Effector memory CD4-positive, alpha-beta T cell (primary cell): Measurements from ENCODE around the gene CIAO2A.
"Not testable (repeated sequence)": the region's sequence is repeated elsewhere in the genome, so short reads cannot be mapped to it uniquely, and the experiment has no call there.

Experiments
- DNase-seq, 3 donors: peaks; one replicate each; pipeline ENCODE4 v3.0.0-alpha.2; 2020
- H3K27ac ChIP-seq: 2 replicates; pipeline ENCODE4 v1.7.0; 2013; ENCODE audit warnings: mild to moderate bottlenecking, low read length, moderate library complexity; ENCODE audit not compliant: insufficient read depth, poor library complexity, severe bottlenecking
- H3K27me3 ChIP-seq: replicated peaks from 2 replicates; pipeline ENCODE4 v1.7.0; 2013; ENCODE audit warnings: mild to moderate bottlenecking, low read length; ENCODE audit not compliant: insufficient read depth, control insufficient read depth, poor library complexity, severe bottlenecking
- H3K36me3 ChIP-seq: 2 replicates; pipeline ENCODE4 v1.7.0; 2013; ENCODE audit warnings: mild to moderate bottlenecking, low read length, moderate library complexity; ENCODE audit not compliant: control insufficient read depth, insufficient read depth
- H3K4me1 ChIP-seq: 2 replicates; pipeline ENCODE4 v1.7.0; 2013; ENCODE audit warnings: low read length, mild to moderate bottlenecking; ENCODE audit not compliant: control insufficient read depth, insufficient read depth, poor library complexity, severe bottlenecking
- H3K4me3 ChIP-seq: 2 replicates; pipeline ENCODE4 v1.7.0; 2013; ENCODE audit warnings: low read length, low read depth, mild to moderate bottlenecking; ENCODE audit not compliant: insufficient read depth, poor library complexity, severe bottlenecking
- H3K9me3 ChIP-seq: 2 replicates; pipeline ENCODE4 v1.7.0; 2013; ENCODE audit warnings: mild to moderate bottlenecking, low read length, moderate library complexity; ENCODE audit not compliant: control insufficient read depth

CIAO2A gene

DNA sequence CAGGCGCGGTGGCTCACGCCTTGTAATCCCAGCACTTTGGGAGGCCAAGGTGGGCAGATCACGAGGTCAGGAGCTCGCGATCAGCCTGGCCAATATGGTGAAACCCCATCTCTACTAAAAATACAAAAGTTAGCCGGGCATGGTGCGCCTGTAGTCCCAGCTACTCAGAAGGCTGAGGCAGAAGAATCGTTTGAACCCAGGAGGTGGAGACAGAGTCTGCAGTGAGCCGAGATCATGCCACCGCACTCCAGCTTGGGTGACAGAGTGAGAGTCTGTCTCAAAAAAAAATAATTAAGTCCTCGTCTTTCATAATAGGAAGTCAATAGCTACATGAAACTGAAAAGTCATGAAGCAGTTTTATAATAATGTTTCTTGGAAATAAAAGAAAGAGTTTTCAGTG is 40.0 kb downstream of the CIAO2A start:
- DNase-seq, H3K27ac ChIP-seq, H3K4me1 ChIP-seq, H3K36me3 ChIP-seq, H3K27me3 ChIP-seq, H3K4me3 ChIP-seq, H3K9me3 ChIP-seq: not testable (repeated sequence)

DNA sequence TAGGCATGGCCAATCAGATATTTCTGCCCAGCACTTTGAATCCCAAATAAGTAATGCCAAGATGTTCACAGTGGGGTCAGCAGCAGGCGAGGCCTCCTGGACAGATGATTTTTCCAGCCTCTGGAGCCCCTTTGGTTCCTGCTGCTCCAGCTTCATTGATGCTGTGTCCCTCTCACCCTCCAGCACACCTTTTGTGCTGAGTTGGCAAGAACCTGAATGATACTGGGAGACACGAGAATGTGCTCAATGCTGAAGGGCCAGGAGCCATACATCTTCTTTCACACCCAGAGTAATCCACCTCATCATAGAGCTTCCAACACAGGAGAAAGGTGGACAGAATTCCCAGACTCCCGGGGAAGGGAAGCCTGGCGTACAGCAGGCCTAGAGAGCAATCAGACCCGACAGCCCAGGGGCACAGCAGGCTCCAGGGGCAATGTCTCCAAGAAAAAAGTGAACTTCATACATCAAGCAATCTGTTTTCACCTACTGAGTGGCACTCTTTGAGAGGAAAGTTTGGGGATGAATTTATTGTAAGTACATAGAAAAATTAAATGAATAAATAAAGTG is 40.6 kb downstream of the CIAO2A start:
- Histone ChIP-seq H3K27ac (no peak overlapping the region), H3K27me3 (no peaks in the 10 kb centered on the region), H3K4me1 (no peaks in the 10 kb centered on the region), H3K9me3 (no peaks in the 10 kb centered on the region), H3K36me3 (no peaks in the 10 kb centered on the region), H3K4me3 (no peak overlapping the region)
- no peak for DNase-seq

DNA sequence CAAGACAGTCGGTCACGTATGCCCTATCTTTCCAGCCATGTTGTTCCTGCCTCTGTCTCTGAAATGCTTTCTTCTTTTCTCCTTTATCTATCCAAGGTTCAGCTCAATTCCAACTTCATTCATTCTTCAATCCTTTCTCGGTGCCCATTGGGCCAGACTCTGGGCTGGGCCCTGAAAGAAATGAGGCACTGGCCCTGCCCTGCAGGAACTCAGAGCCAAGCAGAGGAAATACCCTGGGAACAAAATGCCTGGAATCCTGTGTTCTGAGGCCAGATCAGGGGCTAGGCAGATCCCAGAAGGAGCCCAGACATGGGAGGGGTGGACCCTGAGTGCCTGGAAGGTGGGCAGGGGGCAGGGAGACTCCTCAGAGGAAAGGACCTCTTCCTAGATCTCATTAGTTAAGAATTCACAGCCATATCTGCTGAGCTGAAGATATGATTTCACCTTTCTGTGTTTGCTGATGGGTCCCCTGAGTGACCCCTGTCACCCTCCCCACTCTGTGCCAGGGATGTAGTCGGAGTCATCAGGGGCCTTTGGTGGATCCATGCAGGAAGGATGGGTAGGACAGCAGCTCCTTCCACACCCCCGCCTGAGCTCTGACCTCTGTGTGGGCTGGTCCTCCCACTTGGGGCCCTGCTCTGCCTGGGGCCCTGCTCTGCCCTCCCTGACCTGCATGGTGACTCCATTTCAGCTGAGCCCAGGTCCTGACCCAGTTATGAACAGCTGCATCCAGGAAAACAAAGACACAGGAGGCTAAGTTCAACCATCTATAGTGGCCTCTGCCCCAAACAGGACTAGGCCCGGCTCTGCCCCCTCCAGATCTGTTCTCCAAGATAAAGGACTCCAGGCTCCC is 42.0 kb downstream of the CIAO2A start:
- H3K36me3 ChIP-seq = no peaks in the 10 kb centered on the region
- H3K27me3 ChIP-seq = no peaks in the 10 kb centered on the region
- H3K4me3 ChIP-seq = no peak overlapping the region
- no peaks in the 10 kb centered on the region for H3K9me3 ChIP-seq
- H3K27ac ChIP-seq = no peak overlapping the region
- no peak for DNase-seq
- H3K4me1 ChIP-seq = peaks cover 4% of the 10 kb centered on the region

DNA sequence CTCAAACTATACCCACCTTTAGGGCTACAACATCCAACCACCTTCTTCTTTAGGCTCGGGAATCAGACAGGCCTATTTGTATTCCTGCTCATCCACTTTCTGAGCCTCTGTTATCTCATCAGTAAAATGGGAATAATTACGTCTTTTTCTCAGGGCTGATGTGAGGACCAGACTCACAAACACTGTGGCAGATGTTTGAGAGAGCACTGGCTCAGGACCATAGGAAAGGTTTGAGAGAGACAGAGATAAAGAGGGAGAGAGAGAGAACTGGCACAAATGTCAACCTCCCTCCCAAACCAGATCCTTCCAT is 42.6 kb downstream of the CIAO2A start:
- no peak for DNase-seq
- no peak overlapping the region for H3K4me3 ChIP-seq
- no peaks in the 10 kb centered on the region for H3K27me3 ChIP-seq
- H3K9me3 ChIP-seq = no peaks in the 10 kb centered on the region
- peaks cover 6% of the 10 kb centered on the region for H3K4me1 ChIP-seq
- no peaks in the 10 kb centered on the region for H3K36me3 ChIP-seq
- H3K27ac ChIP-seq = no peak overlapping the region

DNA sequence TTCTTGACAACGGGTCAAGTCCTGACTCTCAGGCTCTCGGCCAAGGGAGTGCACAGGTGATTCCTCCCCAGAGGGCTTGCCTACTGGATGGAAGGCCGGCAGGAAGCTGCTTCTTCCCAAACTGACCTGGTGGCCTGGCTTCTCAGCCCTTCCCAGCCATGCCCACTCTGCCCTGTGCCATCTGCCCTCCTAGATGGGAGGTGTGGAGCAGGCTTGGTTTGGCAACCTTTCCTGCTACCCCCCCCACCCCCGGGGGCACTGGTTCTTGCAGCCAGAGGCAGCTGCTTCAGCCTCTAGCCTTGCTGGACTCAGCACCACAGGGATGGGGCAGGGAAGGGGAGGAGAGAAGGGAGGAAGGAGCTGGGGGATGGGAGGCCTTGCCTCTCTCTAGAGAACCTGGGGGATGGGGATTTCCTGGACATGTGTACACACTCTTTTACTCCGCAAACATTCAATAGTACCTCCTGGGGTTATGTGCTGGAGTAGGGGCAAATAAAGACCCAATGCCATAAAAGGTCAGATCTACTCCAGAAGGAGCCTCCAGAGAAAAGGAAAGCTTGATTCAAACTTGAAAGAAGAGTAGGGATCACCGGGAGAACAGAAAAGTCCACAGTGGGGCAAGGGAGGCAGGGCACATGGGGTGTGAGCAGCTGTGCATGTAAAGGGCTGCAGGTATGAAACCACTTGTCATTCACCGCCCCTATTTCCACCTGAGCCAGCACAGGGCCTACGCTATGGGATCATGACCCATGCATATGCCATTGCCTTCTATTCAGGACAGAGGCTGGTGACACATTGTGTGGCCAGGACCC is 43.2 kb downstream of the CIAO2A start:
- Histone ChIP-seq H3K9me3 (no peaks in the 10 kb centered on the region), H3K4me3 (no peak overlapping the region), H3K4me1 (peaks cover 6% of the 10 kb centered on the region), H3K27ac (no peak overlapping the region), H3K36me3 (no peaks in the 10 kb centered on the region), H3K27me3 (no peaks in the 10 kb centered on the region)
- DNase-seq = no peak

DNA sequence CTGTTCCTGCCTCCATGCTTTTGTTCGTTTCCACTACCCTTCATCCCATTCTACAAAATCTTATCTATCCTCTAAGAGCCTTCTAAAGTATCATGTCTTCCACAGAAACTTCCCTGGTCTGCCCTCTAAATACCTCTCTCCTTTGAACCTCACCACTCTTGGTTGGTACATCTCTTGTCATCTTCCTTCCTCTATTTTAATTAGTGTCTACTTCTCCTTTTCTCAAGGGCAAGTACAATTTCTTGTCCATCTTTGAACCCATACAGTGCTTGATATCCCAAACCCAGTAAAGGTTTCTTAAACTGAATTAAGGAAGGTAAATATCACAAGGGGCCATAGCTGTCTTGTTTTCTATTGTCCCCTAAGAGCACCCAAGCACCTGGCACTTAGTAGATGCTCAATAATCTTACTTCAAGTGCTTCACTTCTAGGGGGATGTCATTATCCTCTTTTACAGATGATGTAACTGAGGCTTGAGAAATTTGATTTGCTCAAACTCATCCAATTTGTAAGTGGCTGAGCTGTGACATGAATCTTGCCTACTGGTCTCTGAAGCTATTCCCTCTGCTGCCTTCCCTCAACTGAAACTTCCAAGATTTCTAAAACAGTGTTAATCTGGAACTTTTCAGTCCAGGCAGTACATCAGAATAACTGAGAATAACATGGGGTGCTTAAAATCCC is 44.7 kb downstream of the CIAO2A start:
- Histone ChIP-seq H3K9me3 (no peaks in the 10 kb centered on the region), H3K27me3 (no peaks in the 10 kb centered on the region), H3K4me3 (no peak overlapping the region), H3K4me1 (peaks cover 6% of the 10 kb centered on the region), H3K27ac (no peak overlapping the region), H3K36me3 (no peaks in the 10 kb centered on the region)
- DNase-seq = no peak

DNA sequence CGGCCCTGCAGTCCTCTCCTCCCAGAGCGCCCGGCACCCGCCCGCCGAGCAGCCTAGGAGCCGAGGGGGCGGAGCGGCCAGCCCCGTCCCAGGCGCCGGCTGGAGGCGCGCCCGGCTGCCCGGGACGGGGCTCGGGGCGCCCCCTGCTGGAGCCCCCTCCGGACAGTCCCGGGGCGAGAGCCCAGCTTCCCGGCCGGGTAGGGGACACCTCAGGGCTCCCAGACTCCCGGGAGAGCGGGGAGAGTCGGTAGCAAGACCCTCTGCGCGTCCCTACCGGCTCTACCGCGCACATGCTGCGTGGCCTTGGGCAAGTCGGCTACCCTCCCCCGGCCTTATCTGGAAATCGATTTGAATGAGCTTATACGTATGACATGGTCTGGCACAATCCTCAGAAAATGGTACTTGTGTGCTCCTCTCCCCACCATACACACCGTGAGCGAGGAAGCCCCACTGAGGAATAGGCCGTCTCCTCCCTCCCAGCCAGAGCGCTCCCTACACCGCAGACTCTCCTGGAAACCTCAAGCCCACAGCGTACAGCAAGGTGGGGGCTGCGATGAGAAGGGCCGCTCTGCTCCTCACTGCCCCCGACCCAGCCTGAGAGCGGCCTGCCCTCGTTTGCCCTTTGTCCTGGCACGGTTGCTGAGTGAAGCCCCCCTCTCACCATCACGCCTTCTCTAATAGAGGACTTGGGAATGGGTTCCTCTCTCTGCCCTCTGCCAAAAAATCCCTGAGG is 47.1 kb downstream of the CIAO2A start, which contains the start of gene DAPK2:
TSS of gene DAPK2 (minus strand) at position 65 of the 733 bp plus-strand sequence. CDS start 6,224 bp downstream, outside the sequence.
- Histone ChIP-seq H3K4me3 (peak within 1 kb of the TSS; percentile 50), H3K27me3 (no peaks in the 10 kb centered on the region), H3K9me3 (no peaks in the 10 kb centered on the region), H3K27ac (no peak within 1 kb of the TSS), H3K4me1 (peaks cover 6% of the 10 kb centered on the region), H3K36me3 (no peaks in the 10 kb centered on the region)
- DNase-seq = peak; percentile 46 to 51 (median 47)

DNA sequence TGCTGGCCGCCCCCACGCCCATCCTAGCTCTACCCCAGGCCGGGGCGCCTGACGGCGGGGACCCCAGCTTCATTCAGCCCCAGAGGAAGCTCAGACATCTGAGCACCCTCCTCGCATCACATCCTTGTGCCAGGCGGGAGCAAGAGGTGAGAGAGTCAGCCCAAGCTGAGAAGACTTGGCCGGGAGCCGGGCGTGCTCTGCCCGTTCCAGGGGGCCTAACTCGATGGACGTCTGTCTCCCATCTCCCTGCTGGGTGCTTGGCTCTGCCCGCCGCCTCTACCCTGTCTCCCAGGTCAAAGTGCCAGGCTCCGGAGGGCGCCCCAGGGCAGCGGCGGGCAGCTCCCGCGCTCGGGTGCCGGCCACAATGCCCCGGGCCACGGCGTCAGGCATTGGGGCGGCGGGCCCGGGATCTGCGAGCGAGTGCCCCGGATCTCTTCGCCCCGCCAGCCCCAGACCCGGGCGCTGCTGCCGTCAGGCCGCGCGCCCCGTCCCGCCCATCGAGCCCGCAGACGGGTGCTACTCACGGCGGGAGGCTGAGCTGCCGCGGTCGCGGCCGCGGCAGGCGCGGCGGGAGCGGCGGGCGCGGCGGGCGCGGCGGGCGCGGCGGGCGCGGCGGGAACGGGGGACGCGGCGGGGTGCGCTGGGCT is 47.7 kb downstream of the CIAO2A start:
- peaks cover 6% of the 10 kb centered on the region for H3K4me1 ChIP-seq
- peak overlapping the region; percentile 38 for H3K4me3 ChIP-seq
- no peak overlapping the region for H3K27ac ChIP-seq

DNA sequence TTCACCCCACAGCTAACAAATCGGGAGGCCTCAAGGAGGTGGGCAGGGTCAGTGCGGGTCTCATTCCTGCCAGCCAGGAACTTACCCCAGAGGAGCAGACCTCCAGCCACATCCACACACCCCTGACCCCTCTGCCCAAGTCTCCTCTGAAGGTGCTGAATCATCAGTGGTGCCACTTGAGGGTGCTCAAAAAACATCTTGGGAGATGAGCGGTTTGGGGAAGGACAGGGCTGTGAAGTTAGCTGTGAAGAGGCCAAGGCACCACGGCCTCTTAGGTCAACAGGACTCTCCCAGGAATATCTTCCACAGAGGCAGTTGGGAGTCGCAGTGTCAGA is 48.6 kb downstream of the CIAO2A start:
- Histone ChIP-seq H3K27me3 (no peaks in the 10 kb centered on the region), H3K4me3 (no peak overlapping the region), H3K36me3 (no peaks in the 10 kb centered on the region), H3K9me3 (no peaks in the 10 kb centered on the region), H3K4me1 (peaks cover 6% of the 10 kb centered on the region), H3K27ac (no peak overlapping the region)
- DNase-seq = no peak

More for the DNA sequence above, 47.7 kb downstream of the CIAO2A start:
- Histone ChIP-seq H3K9me3 (no peaks in the 10 kb centered on the region), H3K27me3 (no peaks in the 10 kb centered on the region), H3K36me3 (no peaks in the 10 kb centered on the region)
- peak in 1 of 3 donors; percentile 4 for DNase-seq
